Esophagus muscularis mucosa (tissue), 4 donors: ENCODE measurements around the gene KIF23.

ENCODE experiments used
- CTCF ChIP-seq, 3 experiments: fragments of 200-600 bp in 2 of 3; fragments of 450-650 bp in 1 of 3; sonication (generic) in 2 of 3; IDR thresholded peaks; one replicate each; pipeline ENCODE4 v1.5.1; 2017 to 2019; ENCODE audit warnings: antibody characterized with exemption in 3 of 3, mild to moderate bottlenecking in 2 of 3, moderate library complexity in 1 of 3
- EP300 ChIP-seq: sonication (generic); formaldehyde crosslinking; IDR thresholded peaks from one replicate; pipeline ENCODE4 v1.6.1; 2017; ENCODE audit warnings: antibody characterized with exemption
- POLR2A ChIP-seq: fragments of 450-650 bp; IDR thresholded peaks from one replicate; pipeline ENCODE4 v1.6.1; 2017; ENCODE audit warnings: antibody characterized with exemption, moderate library complexity, mild to moderate bottlenecking, low read depth

DNA sequence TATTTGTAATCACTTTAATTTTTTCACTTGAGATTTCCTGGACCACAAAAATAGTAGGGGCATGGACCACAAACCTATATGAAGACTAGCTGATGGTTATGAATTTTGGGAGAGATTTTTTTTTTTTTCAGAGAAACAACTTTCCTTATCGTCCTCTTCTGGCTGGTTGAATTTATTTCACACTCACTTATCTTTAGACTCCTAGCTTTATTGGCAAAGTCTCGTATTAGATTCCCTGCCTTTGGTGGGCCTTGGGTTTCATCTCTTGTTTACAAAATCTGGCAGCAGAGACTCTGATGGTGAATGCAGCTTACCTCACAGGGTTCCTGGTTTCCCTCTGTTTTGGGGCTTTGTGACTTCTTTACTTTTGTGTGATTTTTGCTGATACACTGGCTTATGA, 44.5 kb upstream of the KIF23 start:
- TF ChIP-seq CTCF (IDR thresholded peaks at IDR 0.05) (no peak), POLR2A (no peak), EP300 (no peak)
